ENCODE data around the gene FNBP1L. TPM values are rescaled to one million over a fixed set of nuclear protein-coding genes. Genes with fewer than 3 reads are reported as not detected.

Gene FNBP1L
- total and polyA plus RNA-seq, 2 donors from 2014 or later, result 32.7 to 57.3 TPM

DNA sequence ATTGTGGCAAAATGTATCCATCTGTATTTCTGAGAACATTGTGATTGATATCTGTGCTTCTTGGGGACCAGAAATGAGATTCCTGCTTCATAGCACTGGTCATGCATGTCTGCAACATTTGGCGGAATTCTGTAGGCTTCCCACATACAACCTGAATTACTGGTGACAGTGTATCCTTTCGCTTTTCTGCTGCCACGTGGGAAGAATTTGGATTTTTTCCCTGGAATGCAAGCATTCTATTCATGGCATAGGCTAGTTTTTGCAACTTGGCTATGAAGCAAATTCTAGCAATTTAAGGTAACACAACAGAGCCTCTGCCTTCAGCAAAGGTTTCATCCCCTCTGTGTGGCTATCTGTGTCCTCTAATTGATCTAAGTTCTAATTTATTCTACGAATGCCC is 147.8 kb downstream of the FNBP1L start:
- no peak for FAIRE-seq
- H3K27ac ChIP-seq (ENCODE audit: low read depth in 2 of 2, low read length in 2 of 2), result peak overlapping the region; percentile 30 to 39

DNA sequence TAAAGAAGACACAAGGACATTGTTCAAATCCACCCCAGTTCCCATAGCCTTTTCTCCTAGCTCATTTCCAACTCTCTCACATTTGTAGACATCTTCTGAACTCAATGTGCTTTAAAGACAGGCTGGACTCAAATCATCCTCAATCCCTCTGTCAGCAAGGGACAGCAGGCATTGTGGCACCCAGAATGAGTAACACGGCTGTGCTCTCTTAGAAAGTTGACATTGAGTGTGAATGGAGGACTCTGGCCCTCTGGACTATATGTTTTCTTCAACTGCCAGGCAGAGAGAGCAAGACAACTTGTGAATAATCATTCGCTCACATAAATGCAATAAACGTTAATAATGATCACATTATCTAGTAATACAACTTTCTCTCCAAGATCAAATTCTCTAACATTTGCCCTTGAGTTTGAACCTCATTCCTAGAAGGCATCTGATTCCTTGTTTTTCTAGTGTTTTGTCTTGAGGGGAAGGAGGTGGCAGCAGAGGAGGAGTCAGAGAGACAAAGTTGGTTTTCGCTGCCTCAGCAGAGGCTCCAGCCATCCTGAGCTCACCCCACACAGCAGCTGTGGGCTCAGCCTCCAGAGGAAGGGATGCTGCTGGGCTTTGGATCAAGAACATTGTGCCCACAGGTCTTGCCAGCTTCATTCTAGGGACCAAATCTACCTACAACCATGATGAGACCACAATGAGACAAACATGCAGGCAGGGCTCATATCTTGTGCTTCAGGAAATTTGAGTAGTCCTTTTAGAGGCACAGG is 148.6 kb downstream of the FNBP1L start:
- no peak for TF ChIP-seq CTCF (IDR thresholded peaks at IDR 0.05; ENCODE audit: borderline replicate concordance, extremely low read depth, insufficient read depth)
- peak overlapping the region in 1 of 3 donors; percentile 4 for H3K9ac ChIP-seq (ENCODE audit: low read length in 3 of 3)
- intact Hi-C loops (cut with DNase I), result no loop called here
- H3K4me3 ChIP-seq (ENCODE audit: low read length in 3 of 3), result no peak overlapping the region
- no peaks in the 10 kb centered on the region for H3K9me3 ChIP-seq (ENCODE audit: control insufficient read depth in 2 of 3, insufficient read depth in 1 of 3, low read length in 3 of 3)
- no peaks in the 10 kb centered on the region for H3K27me3 ChIP-seq (ENCODE audit: control insufficient read depth, insufficient read depth, low read length)
- DNase-seq (no peak), FAIRE-seq (no peak)
- peak overlapping the region; percentile 30 to 39 for H3K27ac ChIP-seq (ENCODE audit: low read depth in 2 of 2, low read length in 2 of 2)
- peaks cover 10 to 88% (median 67%) of the 10 kb centered on the region in 3 donors for H3K4me1 ChIP-seq (ENCODE audit: control insufficient read depth in 2 of 3, insufficient read depth in 2 of 3, low read depth in 1 of 3, low read length in 3 of 3)
- H3K36me3 ChIP-seq (ENCODE audit: control insufficient read depth in 2 of 3, insufficient read depth in 3 of 3, low read length in 3 of 3), result no peaks in the 10 kb centered on the region

More for the DNA sequence above, 147.8 kb downstream of the FNBP1L start:
- intact Hi-C loops (cut with DNase I), result no loop called here
- no peaks in the 10 kb centered on the region for H3K36me3 ChIP-seq (ENCODE audit: control insufficient read depth in 2 of 3, insufficient read depth in 3 of 3, low read length in 3 of 3)
- peaks cover 10 to 85% (median 66%) of the 10 kb centered on the region in 3 donors for H3K4me1 ChIP-seq (ENCODE audit: control insufficient read depth in 2 of 3, insufficient read depth in 2 of 3, low read depth in 1 of 3, low read length in 3 of 3)
- H3K9ac ChIP-seq (ENCODE audit: low read length in 3 of 3), result peak overlapping the region in 1 of 3 donors; percentile 4
- no peaks in the 10 kb centered on the region for H3K9me3 ChIP-seq (ENCODE audit: control insufficient read depth in 2 of 3, insufficient read depth in 1 of 3, low read length in 3 of 3)
- H3K27me3 ChIP-seq (ENCODE audit: control insufficient read depth, insufficient read depth, low read length), result no peaks in the 10 kb centered on the region
- TF ChIP-seq CTCF (IDR thresholded peaks at IDR 0.05; ENCODE audit: borderline replicate concordance, extremely low read depth, insufficient read depth), result no peak
- no peak for DNase-seq
- no peak overlapping the region for H3K4me3 ChIP-seq (ENCODE audit: low read length in 3 of 3)

DNA sequence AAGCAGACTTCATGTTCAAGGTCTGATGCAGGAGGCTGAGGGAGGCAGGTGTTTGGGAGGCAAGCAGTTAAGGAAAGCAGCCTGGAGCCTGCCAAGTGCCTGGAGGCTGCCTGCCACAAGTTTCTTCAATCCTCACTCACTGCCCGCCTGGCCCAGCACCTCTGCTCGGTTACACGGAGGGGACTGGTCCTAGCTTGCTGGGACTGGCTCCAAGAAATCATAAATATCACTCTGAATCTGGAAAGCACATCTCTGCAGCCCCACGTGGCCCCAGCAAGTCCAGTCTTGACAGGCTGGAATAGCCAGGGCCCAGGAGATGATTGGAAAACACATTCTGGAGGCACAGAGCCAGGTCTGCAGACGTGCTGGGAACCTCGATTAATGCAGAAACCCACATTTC is 149.8 kb downstream of the FNBP1L start:
- DNase-seq, result peak in 3 of 5 donors; percentile 50 to 87 (median 79)
- no peak overlapping the region for H3K9ac ChIP-seq (ENCODE audit: low read length in 3 of 3)
- no peaks in the 10 kb centered on the region for H3K9me3 ChIP-seq (ENCODE audit: control insufficient read depth in 2 of 3, insufficient read depth in 1 of 3, low read length in 3 of 3)
- H3K27me3 ChIP-seq (ENCODE audit: control insufficient read depth, insufficient read depth, low read length), result no peaks in the 10 kb centered on the region
- H3K4me1 ChIP-seq (ENCODE audit: control insufficient read depth in 2 of 3, insufficient read depth in 2 of 3, low read depth in 1 of 3, low read length in 3 of 3), result peaks cover 4 to 76% (median 55%) of the 10 kb centered on the region in 3 donors
- intact Hi-C loops (cut with DNase I), result no loop called here
- H3K27ac ChIP-seq (ENCODE audit: low read depth in 2 of 2, low read length in 2 of 2), result peak overlapping the region; percentile 32 to 52
- TF ChIP-seq CTCF (IDR thresholded peaks at IDR 0.05; ENCODE audit: borderline replicate concordance, extremely low read depth, insufficient read depth), result no peak
- H3K4me3 ChIP-seq (ENCODE audit: low read length in 3 of 3), result no peak overlapping the region
- H3K36me3 ChIP-seq (ENCODE audit: control insufficient read depth in 2 of 3, insufficient read depth in 3 of 3, low read length in 3 of 3), result no peaks in the 10 kb centered on the region
- FAIRE-seq, result no peak

Measured in kidney (tissue), 14 donors.